Measurements from ENCODE around the gene GPR162. TPM values are rescaled to one million over a fixed set of nuclear protein-coding genes. Genes with fewer than 3 reads are reported as not detected.

The GPR162 gene
- total RNA-seq, 1 experiment from 2014 or later = 6.1 TPM

- H3T11ph ChIP-seq (ENCODE audit: low read length) = no peak overlapping the region
- no peak overlapping the region for H4K91ac ChIP-seq (ENCODE audit: insufficient read length, low read depth, low read length)
- H3K4me1 ChIP-seq (ENCODE audit: insufficient read depth, low read length) = peaks cover 2% of the 10 kb centered on the region; the same call in 1 of the 2 replicates
- H2BK12ac ChIP-seq (ENCODE audit: insufficient read length, low read depth, low read length) = no peak overlapping the region
- no peak overlapping the region for H3K4me2 ChIP-seq (ENCODE audit: insufficient read depth, insufficient read length, low read length)
- no peak overlapping the region for H3K27ac ChIP-seq (ENCODE audit: insufficient read length, low read depth, low read length)
- no peak overlapping the region for H3K18ac ChIP-seq (ENCODE audit: insufficient read length, low read depth, low read length)
- H3K23me2 ChIP-seq (ENCODE audit: insufficient read length, low read depth, low read length, poor library complexity, severe bottlenecking) = no peaks in the 10 kb centered on the region
- no peak overlapping the region for H2AK5ac ChIP-seq (ENCODE audit: insufficient read length, low read length)
- no peak overlapping the region for H4K5ac ChIP-seq (ENCODE audit: insufficient read length, low read depth, low read length)
- no peaks in the 10 kb centered on the region for H3K79me1 ChIP-seq (ENCODE audit: insufficient read depth, low read depth, low read length, poor library complexity, severe bottlenecking)
- Mint-ChIP-seq H3K36me3 (ENCODE audit: insufficient read depth in 1 of 3, low read depth in 3 of 3) (peaks cover 0 to 4% (median 2%) of the 10 kb centered on the region in 3 experiments; a peak in 4 of 7 replicates), H3K9me3 (peaks cover 2 to 3% of the 10 kb centered on the region in 2 experiments; a peak in 3 of 5 replicates), H3K4me3 (no peak overlapping the region; a peak in 1 of 5 replicates), H3K27ac (no peak overlapping the region), H3K4me1 (peaks cover 19 to 25% of the 10 kb centered on the region in 2 experiments), H3K27me3 (ENCODE audit: low read depth) (peaks cover 19% of the 10 kb centered on the region)
- H3K9me3 ChIP-seq (ENCODE audit: control insufficient read depth, low read depth, low read length) = no peaks in the 10 kb centered on the region
- H3K79me2 ChIP-seq (ENCODE audit: insufficient read depth, low read length) = no peaks in the 10 kb centered on the region; the same call in 1 of the 2 replicates
- H2BK15ac ChIP-seq (ENCODE audit: low read depth, low read length) = no peak overlapping the region
- H2BK120ac ChIP-seq (ENCODE audit: low read depth, low read length, poor library complexity, severe bottlenecking) = no peak overlapping the region
- no peak overlapping the region for H2BK5ac ChIP-seq (ENCODE audit: insufficient read length, low read length)
- no peak overlapping the region for H3K9ac ChIP-seq (ENCODE audit: extremely low read depth, insufficient read length, low read length)
- H4K20me1 ChIP-seq (ENCODE audit: control insufficient read depth, insufficient read depth, insufficient read length) = no peaks in the 10 kb centered on the region
- no CpG with 5 or more reads among the region's 1 CpG for WGBS (ENCODE audit: extremely low coverage, insufficient read length, low lambda C conversion rate)
- H2BK20ac ChIP-seq (ENCODE audit: low read depth, low read length, poor library complexity, severe bottlenecking) = no peak overlapping the region
- H3K27me3 ChIP-seq (ENCODE audit: insufficient read depth, low read length) = no peaks in the 10 kb centered on the region
- DNase-seq = no peak
- no peak overlapping the region for H3K23ac ChIP-seq (ENCODE audit: insufficient read length, low read depth, low read length)
- H3K4ac ChIP-seq (ENCODE audit: low read depth, low read length) = no peak overlapping the region
- no peak overlapping the region for H3K14ac ChIP-seq (ENCODE audit: insufficient read depth, low read length)
- no peak overlapping the region for H4K8ac ChIP-seq (replicated peaks; ENCODE audit: insufficient read length, low read depth, low read length)
- no peak overlapping the region for H2AFZ ChIP-seq (ENCODE audit: low read length)
- no peak overlapping the region for H3K56ac ChIP-seq (ENCODE audit: insufficient read length, low read depth, low read length)
- TF ChIP-seq CTCF (conservative IDR thresholded peaks at IDR 0.05) = no peak
These were observed 14.5 kb upstream of the GPR162 start for GRCh38 chr12:6807170-6807569.
